Trophoblast cell (in vitro differentiated cells and primary cell): ENCODE measurements around the gene NUP160.
A peak's percentile ranks its signal among the peaks of the same experiment; 100 is the strongest.
"Not testable (repeated sequence)": the region's sequence is repeated elsewhere in the genome, so short reads cannot be mapped to it uniquely, and the experiment has no call there.

Experiments used
- DNase-seq, 2 donors: peaks; one replicate each; pipeline ENCODE4 v3.0.0-alpha.2; 2016
- H2AFZ ChIP-seq: 2 replicates; pipeline ENCODE4 v1.6.1; 2013; ENCODE audit warnings: low read length, moderate library complexity, mild to moderate bottlenecking; ENCODE audit not compliant: insufficient read depth, poor library complexity
- H2AK5ac ChIP-seq: 2 replicates; pipeline ENCODE4 v1.6.1; 2013; ENCODE audit warnings: mild to moderate bottlenecking, low read length
- H2BK120ac ChIP-seq: 2 replicates; pipeline ENCODE4 v1.6.1; 2013; ENCODE audit warnings: low read length, mild to moderate bottlenecking, moderate library complexity; ENCODE audit not compliant: insufficient read depth, poor library complexity
- H2BK12ac ChIP-seq: 2 replicates; pipeline ENCODE4 v1.6.1; 2013; ENCODE audit warnings: mild to moderate bottlenecking, low read length, moderate library complexity
- H2BK5ac ChIP-seq: 2 replicates; pipeline ENCODE4 v1.6.1; 2013; ENCODE audit warnings: low read length, low read depth, moderate library complexity, mild to moderate bottlenecking; ENCODE audit not compliant: poor library complexity
- H3K14ac ChIP-seq: 2 replicates; pipeline ENCODE4 v1.6.1; 2013; ENCODE audit warnings: mild to moderate bottlenecking, low read length
- H3K18ac ChIP-seq: 2 replicates; pipeline ENCODE4 v1.6.1; 2013; ENCODE audit warnings: mild to moderate bottlenecking, low read length
- H3K23ac ChIP-seq: 2 replicates; pipeline ENCODE4 v1.6.1; 2013; ENCODE audit warnings: low read length
- H3K27ac ChIP-seq: 2 replicates; pipeline ENCODE4 v1.5.1; 2013; ENCODE audit warnings: low read depth, mild to moderate bottlenecking, inconsistent platforms, low read length, moderate library complexity
- H3K27me3 ChIP-seq: 2 replicates; pipeline ENCODE4 v1.6.1; 2013; ENCODE audit warnings: inconsistent platforms, mild to moderate bottlenecking, low read length, moderate library complexity; ENCODE audit not compliant: insufficient read depth
- H3K36me3 ChIP-seq, 2 experiments: 1 replicate in 1 of 2; 2 replicates in 1 of 2; pipeline ENCODE4 v1.6.1; 2013; ENCODE audit warnings: low read length in 2 of 2, mild to moderate bottlenecking in 2 of 2, moderate library complexity in 1 of 2; ENCODE audit not compliant: insufficient read depth in 2 of 2, control insufficient read depth in 1 of 2
- H3K4ac ChIP-seq: 2 replicates; pipeline ENCODE4 v1.6.1; 2013; ENCODE audit warnings: low read depth, mild to moderate bottlenecking, low read length, moderate library complexity
- H3K4me1 ChIP-seq, 2 experiments: 1 replicate in 1 of 2; 2 replicates in 1 of 2; pipeline ENCODE4 v1.6.1; 2013; ENCODE audit warnings: low read length in 2 of 2, mild to moderate bottlenecking in 2 of 2, moderate library complexity in 1 of 2; ENCODE audit not compliant: insufficient read depth in 2 of 2, control insufficient read depth in 1 of 2
- H3K4me2 ChIP-seq: 2 replicates; pipeline ENCODE4 v1.6.1; 2013; ENCODE audit warnings: inconsistent platforms, mild to moderate bottlenecking, low read length, moderate library complexity
- H3K4me3 ChIP-seq: 2 replicates; pipeline ENCODE4 v1.5.1; 2013; ENCODE audit warnings: mild to moderate bottlenecking, low read depth, low read length, inconsistent platforms
- H3K79me1 ChIP-seq: one replicate; pipeline ENCODE4 v1.6.1; 2013; ENCODE audit warnings: low read length
- H3K79me2 ChIP-seq: 2 replicates; pipeline ENCODE4 v1.6.1; 2013; ENCODE audit warnings: low read length, mild to moderate bottlenecking; ENCODE audit not compliant: control insufficient read depth, insufficient read depth, poor library complexity
- H3K9ac ChIP-seq: 2 replicates; pipeline ENCODE4 v1.6.1; 2013; ENCODE audit warnings: mild to moderate bottlenecking, low read length
- H3K9me3 ChIP-seq: 2 replicates; pipeline ENCODE4 v1.6.1; 2013; ENCODE audit warnings: low read depth, mild to moderate bottlenecking, control low read depth, inconsistent platforms, low read length; ENCODE audit not compliant: insufficient read depth
- H4K12ac ChIP-seq: 2 replicates; pipeline ENCODE4 v1.6.1; 2013; ENCODE audit warnings: low read depth, mild to moderate bottlenecking, low read length, moderate library complexity
- H4K8ac ChIP-seq: 2 replicates; pipeline ENCODE4 v1.6.1; 2013; ENCODE audit warnings: low read depth, mild to moderate bottlenecking, low read length, moderate library complexity
- H4K91ac ChIP-seq: one replicate; pipeline ENCODE4 v1.6.1; 2013; ENCODE audit warnings: low read depth, mild to moderate bottlenecking, low read length, moderate library complexity
- WGBS: extraction: QIAGEN DNeasy Blood & Tissue Kit; methylation state at CpG from one replicate; pipeline ENCODE4 v1.1.7; 2013; ENCODE audit warnings: missing lambda C conversion rate; ENCODE audit not compliant: insufficient read length, insufficient coverage; ENCODE audit errors: extremely low coverage; 5-methylcytosine and 5-hydroxymethylcytosine counted together

NUP160 gene

DNA sequence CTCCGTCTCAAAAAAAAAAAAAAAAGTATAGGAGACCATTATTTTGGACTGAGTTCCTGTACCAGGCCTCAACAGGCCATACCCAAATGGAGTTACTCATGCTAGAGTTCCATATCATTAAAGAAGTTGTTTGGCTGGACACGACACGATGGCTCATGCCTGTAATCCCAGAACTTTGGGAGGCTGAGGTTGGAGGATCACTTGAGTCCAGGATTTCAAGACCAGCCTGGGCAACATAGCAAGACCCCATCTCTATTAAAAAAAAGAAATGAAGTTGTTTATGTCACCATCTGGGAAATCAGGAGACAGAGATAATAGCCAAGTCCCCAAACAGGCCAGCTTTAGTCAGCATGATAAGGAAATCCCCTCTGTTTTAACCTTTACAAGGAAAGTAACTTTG lies 74.3 kb downstream of the NUP160 start:
- Histone ChIP-seq H3K4me1 (no peaks in the 10 kb centered on the region), H3K9ac (no peak overlapping the region), H2AFZ (no peak overlapping the region), H3K4me3 (no peak overlapping the region), H3K79me1 (no peaks in the 10 kb centered on the region), H3K18ac (no peak overlapping the region), H3K27me3 (no peaks in the 10 kb centered on the region), H3K23ac (no peak overlapping the region), H3K79me2 (no peaks in the 10 kb centered on the region), H2AK5ac (no peak overlapping the region), H3K36me3 (peaks cover 17 to 21% of the 10 kb centered on the region in 2 experiments), H2BK5ac (no peak overlapping the region), H2BK120ac (no peak overlapping the region), H3K27ac (no peak overlapping the region), H4K12ac (no peak overlapping the region), H3K4me2 (no peak overlapping the region), H2BK12ac (no peak overlapping the region), H4K8ac (no peak overlapping the region), H4K91ac (no peak overlapping the region), H3K4ac (no peak overlapping the region), H3K9me3 (no peaks in the 10 kb centered on the region), H3K14ac (no peak overlapping the region)
- DNase-seq = no peak
- no CpG with 5 or more reads among the region's 3 CpGs for WGBS

GRCh38 chr11:47769556-47769955 lies 78.6 kb downstream of the NUP160 start:
- DNase-seq, H2BK5ac ChIP-seq, H2AK5ac ChIP-seq, H3K4ac ChIP-seq, H2BK12ac ChIP-seq, H3K4me1 ChIP-seq, H3K9ac ChIP-seq, H3K23ac ChIP-seq, H3K36me3 ChIP-seq, H4K12ac ChIP-seq, H4K8ac ChIP-seq, H2BK120ac ChIP-seq, H3K27me3 ChIP-seq, H3K27ac ChIP-seq, H2AFZ ChIP-seq, H4K91ac ChIP-seq, H3K4me2 ChIP-seq, H3K9me3 ChIP-seq, H3K18ac ChIP-seq, H3K14ac ChIP-seq, H3K4me3 ChIP-seq: not testable (repeated sequence)
- Histone ChIP-seq H3K79me2 (peaks cover 19% of the 10 kb centered on the region), H3K79me1 (peaks cover 16% of the 10 kb centered on the region)
- WGBS = no CpG with 5 or more reads among the region's 14 CpGs

GRCh38 chr11:47768101-47768612 lies 80.0 kb downstream of the NUP160 start:
- H4K8ac ChIP-seq = peak overlapping the region; percentile 96
- H4K12ac ChIP-seq = peak overlapping the region; percentile 82
- peak overlapping the region; percentile 88 for H3K9ac ChIP-seq
- peaks cover 21% of the 10 kb centered on the region for H3K79me2 ChIP-seq
- H3K9me3 ChIP-seq = no peaks in the 10 kb centered on the region
- H3K4ac ChIP-seq = peak overlapping the region; percentile 78
- no peak overlapping the region for H3K23ac ChIP-seq
- peaks cover 3% of the 10 kb centered on the region in 2 experiments for H3K4me1 ChIP-seq
- peak overlapping the region; percentile 32 for H2BK12ac ChIP-seq
- peak overlapping the region; percentile 65 for H3K4me2 ChIP-seq
- peak overlapping the region; percentile 87 for H3K18ac ChIP-seq
- peak overlapping the region; percentile 59 for H2AFZ ChIP-seq
- no peak overlapping the region for H3K4me3 ChIP-seq
- peak overlapping the region; percentile 94 for H3K14ac ChIP-seq
- peak overlapping the region; percentile 95 for H4K91ac ChIP-seq
- peaks cover 5 to 7% of the 10 kb centered on the region in 2 experiments for H3K36me3 ChIP-seq
- DNase-seq = peak in 1 of 2 donors; percentile 38
- peak overlapping the region; percentile 92 for H2BK5ac ChIP-seq
- peak overlapping the region; percentile 97 for H3K27ac ChIP-seq
- no peaks in the 10 kb centered on the region for H3K27me3 ChIP-seq
- peak overlapping the region; percentile 77 for H2BK120ac ChIP-seq
- H3K79me1 ChIP-seq = peaks cover 16% of the 10 kb centered on the region
- peak overlapping the region; percentile 87 for H2AK5ac ChIP-seq
- no CpG with 5 or more reads among the region's 12 CpGs for WGBS

GRCh38 chr11:47766509-47767227 lies 81.5 kb downstream of the NUP160 start:
- H3K79me1 ChIP-seq = peaks cover 16% of the 10 kb centered on the region
- H2AK5ac ChIP-seq = peak overlapping the region; percentile 98
- peak overlapping the region; percentile 92 for H2BK5ac ChIP-seq
- H3K18ac ChIP-seq = peak overlapping the region; percentile 98
- no peak overlapping the region for H3K23ac ChIP-seq
- peak overlapping the region; percentile 76 for H2BK120ac ChIP-seq
- peak overlapping the region; percentile 92 for H4K8ac ChIP-seq
- peak overlapping the region; percentile 98 for H3K4ac ChIP-seq
- peak overlapping the region; percentile 99 for H3K14ac ChIP-seq
- no peak overlapping the region for H2BK12ac ChIP-seq
- peak; percentile 37 to 61 for DNase-seq
- peak overlapping the region; percentile 97 for H4K91ac ChIP-seq
- H3K4me2 ChIP-seq = peak overlapping the region; percentile 65
- peaks cover 19 to 21% of the 10 kb centered on the region in 2 experiments for H3K36me3 ChIP-seq
- no peaks in the 10 kb centered on the region for H3K9me3 ChIP-seq
- peak overlapping the region; percentile 98 for H2AFZ ChIP-seq
- peak overlapping the region; percentile 95 for H4K12ac ChIP-seq
- H3K4me3 ChIP-seq = peak overlapping the region; percentile 99
- peak overlapping the region; percentile 99 for H3K9ac ChIP-seq
- peak overlapping the region; percentile 89 for H3K27ac ChIP-seq
- no peaks in the 10 kb centered on the region for H3K27me3 ChIP-seq
- H3K79me2 ChIP-seq = peaks cover 21% of the 10 kb centered on the region
- H3K4me1 ChIP-seq = peaks cover 3% of the 10 kb centered on the region in 2 experiments
- WGBS = no CpG with 5 or more reads among the region's 65 CpGs
